HG02943 (cell line): ENCODE data around the gene SCART1.
"Not testable (repeated sequence)": the region's sequence is repeated elsewhere in the genome, so short reads cannot be mapped to it uniquely, and the experiment has no call there.

Experiments
- ATAC-seq: cut with Tn5 transposase; IDR thresholded peaks from one replicate; pipeline ENCODE4 v1.9.1; 2021; ENCODE audit warnings: mild to moderate bottlenecking, low read depth, moderate library complexity; ENCODE audit not compliant: unreplicated experiment

Gene SCART1

DNA sequence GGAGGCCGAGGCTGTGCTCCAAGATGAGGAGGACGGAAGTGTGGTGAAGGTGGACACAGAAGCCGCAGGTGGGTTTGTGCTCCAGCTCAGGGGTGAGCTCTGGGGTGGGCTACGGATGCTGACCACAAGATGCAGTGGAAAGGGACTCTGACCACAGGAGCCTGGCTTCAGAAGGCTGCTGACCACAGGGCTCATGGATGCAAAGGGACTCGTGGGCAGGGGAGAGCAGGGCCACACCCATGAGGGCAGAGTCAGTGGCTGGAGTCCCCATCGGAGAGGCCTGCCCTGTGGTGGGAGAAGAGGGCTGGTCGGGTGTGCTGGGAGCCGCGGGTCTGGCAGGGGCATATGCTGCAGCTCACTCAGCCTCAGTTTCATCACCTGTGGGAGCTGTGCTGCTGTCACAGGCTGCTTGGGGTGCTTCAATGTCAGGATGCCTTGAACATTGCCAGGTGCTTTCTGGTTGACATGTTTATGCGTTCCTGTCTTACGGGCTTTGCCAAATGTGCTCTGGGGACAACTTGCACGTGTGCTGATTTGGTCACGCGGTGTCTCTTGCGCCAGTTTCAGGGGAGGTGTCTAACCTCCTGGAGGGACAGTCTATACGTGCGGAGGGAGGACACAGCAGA, 13.7 kb downstream of the SCART1 start:
- no peak for ATAC-seq

DNA sequence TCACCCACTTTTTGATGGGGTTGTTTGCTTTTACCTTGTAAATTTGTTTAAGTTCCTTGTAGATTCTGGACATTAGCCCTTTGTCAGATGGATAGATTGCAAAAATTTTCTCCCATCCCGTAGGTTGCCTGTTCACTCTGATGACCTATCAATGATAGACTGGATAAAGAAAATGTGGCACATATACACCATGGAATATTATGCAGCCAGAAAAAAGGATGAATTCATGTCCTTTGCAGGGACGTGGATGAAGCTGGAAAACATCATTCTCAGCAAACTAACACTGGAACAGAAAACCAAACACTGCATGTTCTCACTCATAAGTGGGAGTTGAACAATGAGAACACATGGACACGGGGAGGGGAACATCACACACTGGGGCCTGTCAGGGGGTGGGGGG, 15.5 kb downstream of the SCART1 start:
- not testable (repeated sequence) for ATAC-seq

DNA sequence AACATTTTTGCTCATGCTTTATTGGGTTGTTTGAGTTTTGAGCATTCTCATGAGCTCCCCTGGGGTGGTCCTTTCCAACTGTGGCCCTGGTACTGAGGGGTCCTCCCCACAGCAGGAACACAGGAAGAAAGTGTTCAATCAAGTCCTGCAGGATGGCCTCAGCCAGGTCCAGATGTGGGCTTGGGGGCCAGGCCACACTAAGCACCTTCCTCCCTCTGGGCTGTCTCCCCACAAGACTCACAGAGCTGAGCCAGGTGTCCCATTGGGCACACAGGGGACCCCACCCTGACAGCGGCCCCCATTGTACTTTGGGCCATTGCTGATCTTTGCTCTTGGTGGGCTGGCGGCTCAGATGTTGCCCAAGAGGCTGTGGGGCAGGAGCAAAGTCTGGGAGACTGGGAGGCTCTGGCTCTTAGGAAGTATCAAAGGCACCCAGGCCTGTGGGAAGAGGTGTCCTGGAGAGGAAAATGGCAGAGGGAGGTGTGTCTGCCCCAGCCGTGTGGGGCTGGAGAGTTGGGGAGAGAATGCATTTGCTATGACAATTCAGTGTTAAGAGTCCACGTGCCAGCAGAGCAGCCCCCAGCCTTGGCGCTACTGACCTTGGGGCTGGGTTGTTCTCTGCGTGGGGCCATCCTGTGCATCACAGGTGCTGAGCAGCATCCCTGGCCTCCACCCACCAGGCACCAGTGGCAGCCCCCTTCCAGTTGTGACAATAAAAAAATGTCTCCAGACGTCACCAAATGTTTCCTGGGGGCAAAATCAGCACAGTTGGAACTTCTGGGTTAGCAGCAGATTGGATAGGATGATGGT, 17.8 kb downstream of the SCART1 start:
- ATAC-seq: no peak

DNA sequence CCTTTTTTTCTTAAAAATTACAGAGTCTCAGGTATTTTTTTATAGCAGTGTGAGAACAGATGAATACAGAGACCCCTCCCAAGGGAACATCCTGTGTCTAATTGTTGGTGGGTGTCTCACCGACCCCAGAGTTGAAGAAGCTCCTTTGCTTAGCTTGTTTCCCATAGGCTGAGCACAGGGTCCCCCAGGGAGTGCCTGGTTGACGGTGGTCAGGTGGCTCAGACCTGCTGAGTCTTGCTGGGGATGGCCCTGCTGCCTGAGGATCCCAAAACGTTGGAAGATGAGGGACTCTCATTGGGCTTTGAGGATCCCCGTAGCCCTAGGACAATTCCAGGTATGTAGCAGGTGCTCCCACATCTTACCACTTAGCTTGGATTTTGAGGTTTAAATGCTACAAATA, 19.5 kb downstream of the SCART1 start:
- ATAC-seq: no peak

DNA sequence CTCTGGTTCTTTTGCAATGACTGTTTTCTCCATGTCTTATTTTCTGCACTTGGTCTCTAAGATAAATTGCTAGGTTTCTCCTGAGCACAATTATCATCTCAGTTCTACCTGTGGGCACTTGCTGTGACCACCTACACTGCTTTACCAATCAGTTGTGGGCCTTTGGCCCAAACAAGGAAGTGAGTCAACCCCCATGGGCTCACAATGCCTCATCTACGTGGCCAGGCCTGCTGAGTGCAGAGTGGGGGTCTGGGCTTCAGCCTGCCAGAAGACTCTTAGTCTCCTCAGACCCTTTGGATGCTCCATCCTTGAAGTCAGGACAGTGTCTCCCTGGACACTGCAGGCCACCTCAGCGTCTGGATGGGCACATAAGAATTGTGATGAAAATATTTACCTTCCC, 20.3 kb downstream of the SCART1 start:
- ATAC-seq: no peak

DNA sequence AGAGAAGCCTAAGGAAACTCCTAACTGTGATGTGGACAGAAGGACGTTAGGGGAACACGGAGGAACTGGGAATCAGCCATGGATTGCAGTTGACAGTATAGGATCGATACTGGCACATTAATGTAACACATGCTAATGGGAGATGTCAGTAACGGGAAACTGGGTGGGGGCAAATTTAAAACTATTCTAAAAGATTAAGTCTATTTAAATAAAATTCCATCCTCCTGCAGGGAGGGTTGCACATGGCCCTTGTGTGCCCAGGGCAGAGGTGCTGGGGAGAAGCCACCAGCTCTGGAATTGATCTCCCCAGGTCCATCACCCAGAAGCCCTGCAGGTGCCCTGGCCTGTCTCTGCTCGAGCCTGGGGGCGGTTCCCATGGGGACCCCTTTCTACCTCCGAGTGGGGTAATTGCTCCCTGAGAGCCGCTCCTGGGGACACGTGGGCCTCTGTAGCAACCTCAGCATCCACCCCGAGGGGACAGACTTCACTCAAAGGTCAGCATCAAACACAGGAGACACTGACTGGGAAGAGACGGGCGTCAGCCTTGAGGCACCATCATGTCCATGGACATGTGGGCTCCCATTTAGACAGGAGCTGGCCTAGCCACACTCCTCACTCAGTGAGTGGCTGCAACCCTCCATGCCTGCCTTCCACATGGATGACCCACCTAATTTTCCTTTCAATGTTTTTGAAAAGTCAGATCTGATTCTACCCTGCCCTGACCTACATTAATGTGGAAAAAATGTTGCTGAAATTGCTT, 21.1 kb downstream of the SCART1 start:
- no peak for ATAC-seq

DNA sequence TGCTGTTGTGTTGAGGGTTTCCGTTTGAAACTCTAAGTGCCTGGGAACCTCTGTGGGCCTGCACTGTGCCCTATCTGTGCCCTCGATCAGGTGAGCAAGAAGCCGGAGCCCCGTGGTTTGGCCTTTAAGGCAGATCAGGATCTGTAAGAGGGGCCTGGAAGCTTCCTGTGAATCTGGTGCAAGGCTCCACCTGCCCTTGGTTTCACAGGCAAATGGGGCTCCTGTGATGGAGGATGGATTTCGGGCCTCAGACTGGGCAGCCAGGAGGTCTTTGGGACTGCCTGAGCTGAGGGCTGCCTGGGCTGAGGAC, 21.6 kb downstream of the SCART1 start:
- no peak for ATAC-seq

DNA sequence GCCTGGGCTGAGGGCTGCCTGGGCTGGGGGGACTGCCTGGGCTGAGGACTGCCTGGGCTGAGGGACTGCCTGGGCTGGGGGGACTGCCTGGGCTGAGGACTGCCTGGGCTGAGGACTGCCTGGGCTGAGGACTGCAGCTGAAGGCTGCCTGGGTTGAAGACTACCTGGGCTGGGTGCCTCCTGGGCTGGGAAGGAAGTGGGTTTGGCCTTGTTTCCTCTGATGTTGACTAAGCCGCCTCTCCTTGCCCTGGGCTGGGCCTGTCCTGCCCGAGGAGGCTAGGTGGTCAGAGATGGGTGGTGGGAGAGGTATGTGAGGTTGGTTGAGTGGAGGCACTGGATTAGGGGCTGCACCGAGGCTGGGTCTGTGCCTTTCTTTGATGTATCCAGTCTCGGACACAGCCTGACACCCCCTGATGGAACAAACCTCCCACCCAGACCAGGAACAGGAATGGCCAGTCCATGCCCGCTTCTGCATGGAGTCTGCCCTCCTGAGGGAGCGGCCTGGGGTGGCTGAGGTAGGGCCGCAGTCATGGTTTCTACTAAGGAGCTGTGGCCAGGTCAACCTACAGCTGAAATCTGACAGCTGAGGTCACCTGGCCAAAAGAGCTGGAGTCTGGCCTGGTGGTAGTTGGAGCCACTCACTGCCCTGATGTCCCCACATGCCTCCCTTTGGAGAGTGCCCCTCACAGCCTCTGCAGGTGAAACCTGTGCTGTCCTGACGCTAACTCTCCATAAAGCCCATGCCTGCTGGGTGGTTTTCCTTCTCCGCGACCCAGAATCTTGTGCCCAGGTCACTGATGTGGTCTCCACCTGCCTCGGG, 22.3 kb downstream of the SCART1 start:
- no peak for ATAC-seq

DNA sequence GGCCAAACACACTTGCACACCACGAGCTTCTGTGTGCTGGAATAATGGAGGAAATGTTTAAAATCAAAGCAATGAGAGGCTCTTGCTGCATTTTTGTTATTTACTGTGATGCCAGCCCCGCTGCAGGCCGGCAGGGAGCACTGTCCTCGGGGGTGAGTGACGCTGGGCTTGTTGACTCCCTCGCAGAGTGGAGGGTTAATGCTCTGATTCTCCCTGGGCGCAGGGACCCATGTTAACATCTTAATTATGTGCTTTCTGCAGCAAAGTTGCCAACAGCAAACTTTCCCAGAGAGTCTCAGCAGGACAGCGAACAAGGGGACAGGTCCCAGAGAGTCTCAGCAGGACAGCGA, 22.9 kb downstream of the SCART1 start:
- ATAC-seq: no peak

DNA sequence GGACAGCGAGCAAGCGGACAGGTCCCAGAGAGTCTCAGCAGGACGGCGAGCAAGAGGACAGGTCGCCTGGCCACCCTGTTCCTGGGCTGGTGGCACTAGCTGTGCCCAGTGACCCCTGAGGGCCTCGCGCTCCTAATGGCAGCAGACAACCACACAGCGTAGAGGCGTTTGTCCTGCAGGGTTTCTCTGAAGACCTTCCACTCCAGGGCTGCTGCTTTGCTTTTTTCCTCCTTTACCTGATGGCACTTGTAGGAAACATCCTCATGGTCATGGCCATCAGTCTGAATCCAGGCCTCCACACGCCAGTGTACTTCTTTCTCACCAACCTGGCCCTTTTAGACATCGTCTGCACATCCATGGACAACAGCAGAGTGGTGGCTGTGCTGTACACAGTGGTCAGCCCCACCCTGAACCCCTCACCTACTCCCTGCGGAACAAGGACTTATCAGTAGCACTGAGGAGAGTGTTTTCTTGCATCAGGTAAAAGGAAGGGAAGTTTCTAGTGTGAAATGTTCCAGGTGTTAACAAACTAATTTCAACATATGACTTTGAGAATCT, 27.4 kb downstream of the SCART1 start:
- no peak for ATAC-seq

DNA sequence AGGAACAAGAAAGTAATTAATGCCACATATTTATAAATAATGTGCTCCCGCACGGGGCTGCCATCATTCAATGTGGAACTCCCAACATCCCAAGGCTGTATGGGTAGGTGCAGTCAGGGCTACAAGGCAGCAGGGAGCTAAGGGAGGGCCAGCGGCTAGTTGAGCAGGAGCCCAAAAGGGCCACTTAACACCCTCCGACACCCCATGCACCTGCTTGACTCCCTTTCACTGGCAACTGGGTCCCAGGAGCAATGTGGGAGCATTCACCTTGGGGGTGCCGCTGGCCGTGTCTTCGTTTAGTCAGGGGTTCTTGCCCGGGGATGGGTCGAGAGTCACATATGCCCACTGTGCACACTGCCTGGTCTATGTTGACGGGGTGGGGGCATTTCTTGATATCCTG, 27.9 kb downstream of the SCART1 start:
- no peak for ATAC-seq

DNA sequence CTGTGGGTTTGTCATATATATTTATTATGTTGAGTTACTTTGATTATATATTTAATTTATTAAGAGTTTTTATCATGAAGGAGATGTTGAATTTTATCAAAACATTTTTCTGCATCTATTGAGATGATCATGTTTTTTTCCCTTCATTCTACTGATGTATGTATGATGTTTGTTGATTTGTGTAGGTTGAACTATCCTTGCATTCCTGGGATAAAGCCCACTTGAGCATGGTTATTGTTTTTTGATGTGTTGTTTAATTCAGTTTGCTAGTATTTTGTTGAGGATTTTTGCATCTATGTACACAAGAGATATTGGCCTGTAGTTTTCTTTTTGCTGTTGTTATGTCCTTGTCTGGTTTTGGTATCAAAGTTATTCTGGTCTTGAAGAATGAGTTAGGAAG, 31.1 kb downstream of the SCART1 start:
- no peak for ATAC-seq

DNA sequence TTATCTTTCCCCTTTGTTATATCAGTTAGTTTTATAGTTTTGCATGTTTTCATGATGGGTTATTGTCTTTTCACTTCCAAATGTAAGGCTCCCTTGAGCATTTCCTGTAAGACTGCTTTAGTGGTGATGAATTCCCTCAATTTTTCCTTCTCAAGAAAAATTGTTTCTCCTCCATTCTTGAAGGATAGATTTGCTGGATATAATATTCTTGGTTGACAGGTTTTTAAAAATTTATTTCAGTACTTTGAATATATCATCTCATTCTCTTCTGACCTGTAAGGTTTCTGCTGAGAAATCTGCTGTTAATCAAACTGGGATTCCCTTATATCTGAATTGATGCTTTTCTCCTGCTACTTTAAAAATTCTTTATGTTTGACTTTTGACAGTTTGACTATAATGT, 33.3 kb downstream of the SCART1 start:
- no peak for ATAC-seq

DNA sequence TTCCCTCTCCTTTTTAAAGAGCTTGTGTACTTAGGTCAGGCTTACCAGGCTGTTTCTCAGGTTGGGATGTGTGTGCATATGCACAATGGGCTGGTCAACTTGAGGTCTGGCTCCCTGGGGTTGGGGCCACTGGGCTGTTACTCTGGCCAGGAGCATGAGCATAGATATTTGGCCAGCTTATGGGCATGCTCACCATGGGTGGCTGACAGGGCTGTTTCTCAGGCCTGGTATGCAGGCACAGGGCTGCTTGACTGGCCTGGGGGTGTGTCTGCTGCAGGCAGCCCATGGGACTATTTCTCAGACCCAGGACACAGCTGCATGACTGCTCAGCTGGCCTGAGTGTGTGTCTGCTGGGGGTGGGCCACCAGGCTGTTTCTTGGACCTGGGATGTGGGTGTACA, 34.6 kb downstream of the SCART1 start:
- ATAC-seq: no peak

DNA sequence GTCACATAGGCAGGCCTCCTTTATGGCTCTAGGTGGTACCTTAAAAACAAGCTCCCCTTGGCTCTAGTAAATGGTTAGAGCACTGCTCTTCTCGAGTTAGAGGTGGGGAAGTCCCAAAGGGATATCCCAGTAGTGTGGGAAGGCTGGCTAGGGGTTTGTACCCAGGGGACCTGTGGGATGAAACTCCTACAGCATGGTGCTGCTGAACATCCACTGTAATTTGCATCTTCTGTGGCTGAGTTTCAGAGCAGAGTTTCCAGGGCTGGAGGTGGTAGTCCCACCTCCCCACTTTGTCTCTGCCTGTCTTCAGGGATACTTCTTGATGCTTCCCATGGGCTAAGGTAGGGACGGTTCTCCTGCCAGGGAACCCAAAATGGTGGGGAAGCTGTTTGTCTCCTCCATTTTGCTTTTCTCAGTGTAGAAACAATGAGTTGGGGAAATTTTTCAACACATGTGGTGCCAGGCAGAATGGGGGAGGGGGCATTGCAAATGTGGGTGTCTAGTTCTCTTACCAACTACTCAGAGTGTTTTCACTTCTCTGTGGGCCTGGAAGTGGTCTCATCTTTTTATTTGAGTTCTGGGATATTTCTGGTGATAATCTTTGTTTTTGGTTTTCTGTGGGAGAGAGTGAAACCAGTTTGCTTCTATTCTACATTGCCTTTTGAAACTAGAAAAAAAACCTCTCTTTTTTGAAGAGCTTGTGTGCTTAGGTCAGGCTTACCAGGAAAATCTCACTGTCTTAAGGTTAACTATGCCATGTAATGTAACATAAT, 36.3 kb downstream of the SCART1 start:
- ATAC-seq: no peak

DNA sequence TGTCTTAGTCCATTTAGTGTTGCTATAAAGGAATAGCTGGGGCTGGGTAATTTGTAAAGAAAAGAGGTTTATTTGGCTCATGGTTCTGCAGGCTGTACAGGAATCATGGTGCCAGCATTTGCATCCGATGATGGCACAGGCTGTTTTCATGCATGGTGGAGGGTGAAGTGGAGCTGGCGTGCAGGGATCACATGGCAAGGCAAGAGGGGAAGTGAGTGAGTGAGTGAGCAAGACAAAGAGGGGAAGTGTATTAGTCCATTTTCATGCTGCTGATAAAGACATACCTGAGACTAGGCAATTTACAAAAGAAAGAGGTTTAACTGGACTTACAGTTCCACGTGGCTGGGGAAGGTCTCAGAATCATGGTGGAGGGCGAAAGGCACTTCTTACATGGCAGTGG, 39.8 kb downstream of the SCART1 start:
- ATAC-seq: not testable (repeated sequence)

DNA sequence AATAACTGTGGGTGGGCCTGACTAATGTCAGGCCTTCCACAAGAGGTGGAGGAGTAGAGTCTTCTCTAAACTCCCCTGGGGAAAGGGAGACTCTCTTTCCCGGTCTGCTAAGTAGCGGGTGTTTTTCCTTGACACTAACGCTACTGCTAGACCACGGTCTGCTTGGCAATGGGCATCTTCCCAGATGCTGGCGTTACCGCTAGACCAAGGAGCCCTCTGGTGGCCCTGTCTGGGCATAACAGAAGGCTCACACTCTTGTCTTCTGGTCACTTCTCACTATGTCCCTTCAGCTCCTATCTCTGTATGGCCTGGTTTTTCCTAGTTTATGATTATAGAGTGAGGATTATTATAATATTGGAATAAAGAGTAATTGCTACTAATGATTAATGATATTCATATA, 43.6 kb downstream of the SCART1 start:
- ATAC-seq: not testable (repeated sequence)

DNA sequence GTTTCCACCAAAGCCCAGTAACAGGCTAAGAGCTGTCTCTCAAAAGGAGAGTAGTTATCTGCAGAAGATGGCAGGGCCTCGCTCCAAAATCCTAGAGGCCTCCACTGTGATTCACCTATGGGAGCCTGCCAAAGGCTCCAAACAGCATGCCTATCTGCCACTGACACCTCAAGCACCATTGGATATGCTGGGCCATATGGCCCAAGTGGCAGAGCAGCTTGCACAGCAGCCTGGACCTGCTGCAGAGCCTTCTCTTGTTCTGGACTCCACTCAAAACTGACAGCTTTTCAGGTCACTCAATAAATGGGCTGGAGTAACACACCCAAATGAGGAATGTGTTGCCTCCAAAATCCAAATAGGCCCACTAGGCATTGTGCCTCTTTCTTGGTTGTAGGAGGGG, 45.4 kb downstream of the SCART1 start:
- not testable (repeated sequence) for ATAC-seq

DNA sequence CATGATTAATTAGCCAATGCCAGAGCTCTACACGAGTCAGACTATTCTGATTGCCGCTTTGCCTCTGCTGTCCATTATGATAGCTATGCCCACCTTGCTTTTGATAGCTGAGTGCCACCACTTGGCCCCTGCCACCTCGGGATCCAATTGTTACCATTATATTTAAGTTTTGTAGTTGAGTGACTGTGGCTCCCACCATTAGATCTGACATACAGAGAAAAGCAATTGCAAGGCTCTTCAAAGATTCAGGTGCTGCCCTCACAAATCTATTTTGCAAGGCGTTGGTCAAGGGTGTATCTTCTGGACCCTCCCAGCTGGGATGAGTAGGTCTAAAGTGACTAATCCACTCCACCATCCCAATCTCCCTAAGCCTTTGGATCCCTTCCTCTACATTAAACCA, 47.2 kb downstream of the SCART1 start:
- ATAC-seq: not testable (repeated sequence)

DNA sequence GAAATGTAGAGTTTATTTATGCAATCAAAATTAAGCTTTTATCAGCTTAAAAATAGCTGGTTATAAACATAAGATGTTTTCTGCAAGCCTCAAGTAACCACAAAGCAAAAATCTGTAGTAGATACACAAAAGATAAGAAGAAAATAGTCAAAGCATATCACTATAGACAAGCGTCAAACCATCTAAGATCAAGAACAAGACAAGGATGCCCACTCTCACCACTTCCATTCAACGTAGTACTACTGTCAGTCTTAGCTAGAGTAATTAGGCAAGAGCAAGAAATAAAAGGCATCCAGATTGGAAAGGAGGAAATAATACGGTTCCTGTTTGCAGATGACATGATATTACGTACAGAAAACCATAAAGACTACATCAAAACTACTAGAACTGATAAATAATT, 56.0 kb downstream of the SCART1 start:
- no peak for ATAC-seq
